ACHN (cell line): ENCODE data around the gene NEUROG1.

Experiments
- DNase-seq: peaks from one replicate; pipeline ENCODE4 v3.0.0-alpha.2; 2015
- in situ Hi-C: cut with HindIII; loops from 2 replicates; pipeline ENCODE4 v1.10.0; 2017; ENCODE audit warnings: low sequenced_read_pairs, low pct_ligation_motif_present, low pct_unique_long_range_greater_than_20kb

NEUROG1 gene

GRCh38 chr5:135535820-135536801 is at the start of gene NEUROG1:
TSS of gene NEUROG1 (minus strand) at chr5:135535964. CDS start at chr5:135535690, 274 bp downstream.
- no peak for DNase-seq
- in situ Hi-C loops, result no loop called here

- no peak for DNase-seq
Observed at GRCh38 chr5:135584918-135585317, 49.2 kb upstream of the NEUROG1 start.

GRCh38 chr5:135584276-135584675 is 48.5 kb upstream of the NEUROG1 start:
- no peak for DNase-seq
- in situ Hi-C loops, result no loop called here

More at GRCh38 chr5:135584918-135585317, 49.2 kb upstream of the NEUROG1 start:
- in situ Hi-C loops, result no loop called here

- DNase-seq, result no peak
- in situ Hi-C loops, result no loop called here
Observed at GRCh38 chr5:135582099-135582781, 46.5 kb upstream of the NEUROG1 start.

- in situ Hi-C loops, result no loop called here
Observed at GRCh38 chr5:135578685-135579341, 43.0 kb upstream of the NEUROG1 start, which contains the start of gene CXCL14. TSS of gene CXCL14 (minus strand) at chr5:135578991. CDS start at chr5:135578778, 213 bp downstream.

GRCh38 chr5:135578305-135578684 is 42.5 kb upstream of the NEUROG1 start:
- no peak for DNase-seq
- in situ Hi-C loops, result no loop called here

More at GRCh38 chr5:135578685-135579341, 43.0 kb upstream of the NEUROG1 start, which contains the start of gene CXCL14:
- peak; percentile 53 for DNase-seq

GRCh38 chr5:135577421-135577820 is 41.7 kb upstream of the NEUROG1 start:
- DNase-seq, result no peak
- in situ Hi-C loops, result no loop called here

DNA sequence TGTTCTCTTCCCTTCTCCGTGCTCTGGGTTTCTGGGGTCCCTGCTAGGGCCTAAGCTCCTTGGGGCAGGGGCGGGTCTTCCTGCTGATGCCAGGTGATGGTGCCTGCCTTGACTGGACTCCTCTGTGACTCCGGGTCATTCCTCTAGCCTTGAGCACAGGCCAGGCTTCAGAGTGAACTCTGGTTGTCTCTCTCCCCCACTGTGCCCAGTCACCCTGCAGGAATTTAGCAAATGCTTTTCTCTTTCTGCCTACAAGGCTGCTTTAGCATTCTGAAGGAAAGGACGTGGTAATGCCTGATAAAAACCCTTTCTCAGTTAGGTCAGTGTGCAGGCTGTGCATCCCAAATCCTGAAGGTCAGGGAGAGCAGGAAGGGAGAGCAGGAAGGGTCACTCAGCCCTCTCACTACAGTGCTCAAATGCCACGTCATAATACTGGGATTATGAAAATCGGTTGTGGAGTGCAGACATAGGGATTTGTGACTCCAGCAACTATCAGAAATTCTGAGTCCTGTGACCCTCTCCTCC is 40.4 kb upstream of the NEUROG1 start:
- in situ Hi-C loops, result no loop called here
- peak; percentile 43 for DNase-seq

DNA sequence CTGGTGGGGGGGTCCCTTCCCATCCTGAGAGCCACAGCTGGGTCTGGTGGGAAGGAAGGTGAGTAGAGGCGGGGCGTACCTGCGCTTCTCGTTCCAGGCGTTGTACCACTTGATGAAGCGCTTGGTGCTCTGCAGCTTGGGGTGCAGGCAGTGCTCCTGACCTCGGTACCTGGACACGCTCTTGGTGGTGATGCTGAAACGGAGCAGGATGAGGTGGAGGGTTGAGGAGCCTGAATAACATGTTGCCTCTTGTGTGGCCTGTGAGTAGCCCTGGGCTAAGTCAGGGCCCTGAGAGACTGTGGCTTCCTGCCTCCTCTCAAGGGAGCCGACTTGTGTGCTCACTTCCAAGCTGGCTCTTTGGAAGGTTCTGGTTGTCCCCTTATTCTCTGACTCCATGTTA is 38.7 kb upstream of the NEUROG1 start:
- in situ Hi-C loops, result loop anchor here (25.0 kb wide), 1 partner anchor 163 kb away; no protein-coding TSS in a partner anchor
- DNase-seq, result no peak

GRCh38 chr5:135571902-135572301 is 36.1 kb upstream of the NEUROG1 start:
- DNase-seq, result no peak
- in situ Hi-C loops, result loop anchor here (25.0 kb wide), 1 partner anchor 165 kb away; no protein-coding TSS in a partner anchor

- in situ Hi-C loops, result loop anchor here (25.0 kb wide), 1 partner anchor 166 kb away; no protein-coding TSS in a partner anchor
- peak; percentile 25 for DNase-seq
Observed at GRCh38 chr5:135571066-135571609, 35.4 kb upstream of the NEUROG1 start.

- in situ Hi-C loops, result loop anchor here (25.0 kb wide), 1 partner anchor 167 kb away; no protein-coding TSS in a partner anchor
- no peak for DNase-seq
Observed at GRCh38 chr5:135570453-135570764, 34.6 kb upstream of the NEUROG1 start.

DNA sequence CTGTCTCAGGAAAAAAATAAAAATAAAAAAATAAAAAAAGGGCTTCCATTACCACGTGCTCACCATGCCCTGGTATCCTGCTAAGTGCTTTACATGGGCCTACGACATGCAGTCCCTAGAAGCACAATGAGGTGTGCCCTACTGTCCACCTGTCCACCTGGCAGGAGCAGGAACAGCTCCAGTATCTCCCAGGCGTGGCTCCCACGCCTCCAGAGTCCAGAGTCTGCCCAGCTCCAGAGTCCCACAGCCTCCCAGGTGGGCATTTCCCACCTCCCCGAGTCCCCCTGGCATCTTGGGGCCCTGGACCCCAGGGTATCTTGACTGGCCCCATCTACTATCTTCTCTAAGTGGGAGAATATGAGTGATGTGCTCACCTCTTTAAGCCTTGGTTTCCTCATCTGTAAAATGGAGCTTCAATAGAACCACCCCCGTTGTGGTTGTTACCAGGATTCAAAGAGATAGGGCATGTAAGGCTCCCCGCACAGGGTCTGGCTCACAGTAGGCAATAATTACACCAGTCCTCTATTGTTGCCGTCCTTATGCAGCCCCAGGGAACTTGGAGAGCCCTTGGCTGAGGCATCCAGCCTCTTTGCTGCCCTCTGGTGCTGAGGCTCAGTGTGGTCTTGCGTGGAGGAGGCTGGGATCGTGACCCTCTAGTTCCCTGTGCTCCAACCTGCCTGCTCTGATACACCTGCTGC is 34.1 kb upstream of the NEUROG1 start:
- DNase-seq, result peak; percentile 64
- in situ Hi-C loops, result loop anchor here (25.0 kb wide), 1 partner anchor 167 kb away; no protein-coding TSS in a partner anchor

- in situ Hi-C loops, result loop anchor here (25.0 kb wide), 1 partner anchor 168 kb away; no protein-coding TSS in a partner anchor
- no peak for DNase-seq
Observed at GRCh38 chr5:135568923-135569360, 33.2 kb upstream of the NEUROG1 start.

DNA sequence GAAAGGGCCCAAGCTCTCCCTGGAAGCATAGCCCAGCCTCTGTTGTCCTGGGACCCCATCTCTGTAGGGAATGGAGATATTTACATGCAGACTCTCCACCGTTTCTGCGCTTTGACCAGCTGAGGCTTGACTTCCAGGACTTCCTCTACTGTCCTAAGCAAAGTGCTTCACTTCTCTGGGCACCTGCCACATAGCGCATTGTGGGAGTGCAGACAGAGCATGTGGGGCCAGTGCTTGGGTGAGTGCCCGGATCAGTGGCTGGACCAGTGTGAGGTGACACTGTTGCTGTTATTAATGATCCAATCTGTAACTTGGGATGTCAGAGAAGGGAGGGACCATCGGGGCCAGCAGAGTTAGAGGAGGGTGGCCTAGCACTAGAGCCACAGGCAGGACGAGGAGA is 32.5 kb upstream of the NEUROG1 start:
- in situ Hi-C loops, result loop anchor here (25.0 kb wide), 1 partner anchor 169 kb away; no protein-coding TSS in a partner anchor
- DNase-seq, result no peak

DNA sequence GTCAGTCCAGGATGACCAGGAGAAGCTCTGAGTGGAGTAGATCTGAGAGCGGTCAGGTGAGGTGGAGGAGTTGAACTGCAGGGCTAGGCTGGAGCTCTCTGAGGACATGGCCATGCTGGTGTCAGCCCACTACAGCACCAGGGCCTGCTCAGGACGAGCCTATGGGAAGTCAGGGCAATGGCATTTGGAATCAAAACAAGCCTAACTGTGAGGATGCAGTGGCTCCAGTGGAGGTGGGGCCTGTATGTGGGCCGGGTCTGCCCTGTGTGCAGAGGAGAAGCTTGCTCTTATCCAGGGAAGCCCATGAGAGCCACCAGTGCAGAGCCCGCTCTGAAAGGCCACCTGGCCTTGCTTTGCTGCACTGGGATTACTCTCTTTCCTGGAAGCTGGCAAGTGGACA is 31.9 kb upstream of the NEUROG1 start:
- DNase-seq, result no peak
- in situ Hi-C loops, result loop anchor here (25.0 kb wide), 1 partner anchor 170 kb away; no protein-coding TSS in a partner anchor
